ELR (cell line): ENCODE results near the gene OPN1LW.
"Not testable (repeated sequence)": the region's sequence is repeated elsewhere in the genome, so short reads cannot be mapped to it uniquely, and the experiment has no call there.

Experiments
- DNase-seq: peaks from one replicate; pipeline ENCODE4 v3.0.0-alpha.2; 2015; ENCODE audit warnings: low read depth

Gene OPN1LW

DNA sequence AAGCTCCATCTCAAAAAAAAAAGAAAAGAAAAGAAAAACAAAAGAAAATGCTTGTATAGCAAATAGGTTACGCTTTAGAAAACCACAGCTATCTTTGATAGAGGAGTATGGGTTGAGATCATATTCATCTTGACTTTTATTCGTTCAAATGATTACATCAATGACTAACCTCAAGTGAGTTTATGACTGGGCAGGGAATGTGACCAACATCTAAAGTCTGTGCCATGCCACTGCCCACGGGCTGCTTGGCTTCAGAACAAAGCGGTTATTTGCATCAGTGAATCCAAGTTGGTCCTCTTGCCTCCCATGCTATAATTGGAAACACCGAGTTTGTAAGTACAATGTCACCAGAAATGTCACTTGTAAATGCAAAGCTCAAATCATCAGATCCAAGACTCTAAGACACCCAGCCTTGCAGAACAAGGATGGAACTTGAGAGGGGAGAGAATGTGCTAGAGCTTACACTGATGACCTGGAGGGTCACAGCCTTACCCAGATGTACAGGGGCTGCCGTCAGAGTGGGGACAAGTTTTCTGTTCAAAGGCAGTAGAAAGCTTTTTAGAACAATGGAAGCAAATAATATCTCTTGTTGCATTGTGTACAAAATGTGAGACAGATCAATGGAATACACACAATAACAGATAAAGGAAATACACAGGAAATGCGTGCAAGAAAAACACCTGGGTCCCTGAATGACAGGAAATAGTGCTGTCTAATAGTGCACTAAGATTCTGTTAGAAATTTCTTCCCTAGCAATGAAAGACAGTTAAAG lies 8.4 kb upstream of the OPN1LW start:
- DNase-seq, result peak; percentile 7

DNA sequence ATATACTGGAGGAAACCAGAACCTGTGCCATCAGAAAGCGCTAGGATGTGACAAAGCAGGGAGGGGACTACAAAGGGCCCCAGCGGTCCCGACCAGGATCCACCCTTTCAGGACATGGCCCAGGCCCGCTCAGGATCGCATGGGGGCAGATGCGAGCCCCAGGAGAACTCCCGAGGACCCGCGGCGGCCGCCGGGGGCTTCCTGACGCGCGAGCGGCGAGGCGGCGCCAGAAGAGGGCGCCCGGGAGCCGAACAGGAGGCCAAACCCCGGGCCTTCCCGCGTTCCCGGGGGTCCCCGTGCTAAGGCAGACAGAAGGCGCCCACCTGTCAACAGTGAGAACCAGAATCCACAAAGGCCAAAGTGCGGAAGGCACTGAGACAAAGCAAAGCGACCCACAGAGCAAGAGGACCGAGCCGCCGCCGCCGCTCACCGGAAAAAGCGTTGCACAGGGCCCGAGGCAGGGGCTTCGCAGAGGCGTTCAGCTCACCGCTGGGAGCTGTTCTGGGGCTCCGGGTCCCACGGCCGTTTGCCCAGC lies 7.3 kb upstream of the OPN1LW start:
- peak; percentile 66 for DNase-seq

DNA sequence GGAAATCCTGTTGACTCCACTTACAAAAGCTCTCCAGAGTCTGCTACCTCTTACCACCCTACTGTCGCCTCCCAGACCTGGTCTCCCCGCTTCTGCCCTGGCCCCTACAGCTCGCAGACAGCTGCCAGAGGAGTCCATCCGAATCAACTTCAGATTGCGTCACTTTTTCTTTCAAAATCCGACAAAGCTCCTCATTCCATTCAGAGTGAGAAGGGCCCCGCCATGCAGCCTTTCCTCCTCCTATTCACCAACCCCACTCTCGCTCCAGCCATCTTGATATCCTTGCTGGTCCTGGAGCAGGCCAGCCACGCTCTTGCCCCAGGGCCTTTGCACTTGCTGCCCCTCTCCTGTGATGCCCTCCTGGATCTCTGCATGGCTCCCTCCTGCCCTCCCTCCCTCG lies 5.2 kb upstream of the OPN1LW start:
- DNase-seq, result no peak

DNA sequence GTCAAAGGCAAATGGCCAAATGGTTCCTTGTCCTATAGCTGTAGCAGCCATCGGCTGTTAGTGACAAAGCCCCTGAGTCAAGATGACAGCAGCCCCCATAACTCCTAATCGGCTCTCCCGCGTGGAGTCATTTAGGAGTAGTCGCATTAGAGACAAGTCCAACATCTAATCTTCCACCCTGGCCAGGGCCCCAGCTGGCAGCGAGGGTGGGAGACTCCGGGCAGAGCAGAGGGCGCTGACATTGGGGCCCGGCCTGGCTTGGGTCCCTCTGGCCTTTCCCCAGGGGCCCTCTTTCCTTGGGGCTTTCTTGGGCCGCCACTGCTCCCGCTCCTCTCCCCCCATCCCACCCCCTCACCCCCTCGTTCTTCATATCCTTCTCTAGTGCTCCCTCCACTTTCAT lies 3.8 kb upstream of the OPN1LW start:
- DNase-seq, result no peak

DNA sequence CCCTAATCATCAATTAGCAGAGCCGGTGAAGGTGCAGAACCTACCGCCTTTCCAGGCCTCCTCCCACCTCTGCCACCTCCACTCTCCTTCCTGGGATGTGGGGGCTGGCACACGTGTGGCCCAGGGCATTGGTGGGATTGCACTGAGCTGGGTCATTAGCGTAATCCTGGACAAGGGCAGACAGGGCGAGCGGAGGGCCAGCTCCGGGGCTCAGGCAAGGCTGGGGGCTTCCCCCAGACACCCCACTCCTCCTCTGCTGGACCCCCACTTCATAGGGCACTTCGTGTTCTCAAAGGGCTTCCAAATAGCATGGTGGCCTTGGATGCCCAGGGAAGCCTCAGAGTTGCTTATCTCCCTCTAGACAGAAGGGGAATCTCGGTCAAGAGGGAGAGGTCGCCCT lies 3.3 kb upstream of the OPN1LW start:
- no peak for DNase-seq

DNA sequence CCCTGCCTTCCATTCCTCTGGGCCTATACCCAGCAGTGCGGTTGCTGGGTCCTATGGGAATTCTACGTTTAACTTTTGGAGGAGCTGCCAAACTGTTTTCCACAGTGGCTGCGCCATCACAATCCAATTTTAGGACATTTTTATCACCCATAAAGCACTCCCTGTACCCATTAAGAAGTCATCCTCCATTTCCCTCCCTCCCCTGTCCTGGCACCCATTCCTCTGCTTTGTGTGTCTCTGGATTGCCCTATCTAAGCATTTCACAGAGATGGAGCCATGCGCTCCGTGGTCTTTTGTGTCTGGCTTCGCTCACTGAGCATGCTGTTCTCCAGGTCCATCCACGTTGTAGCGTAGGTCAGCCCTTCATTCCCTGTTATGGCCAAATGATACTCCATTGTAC lies 1.7 kb upstream of the OPN1LW start:
- DNase-seq, result no peak

DNA sequence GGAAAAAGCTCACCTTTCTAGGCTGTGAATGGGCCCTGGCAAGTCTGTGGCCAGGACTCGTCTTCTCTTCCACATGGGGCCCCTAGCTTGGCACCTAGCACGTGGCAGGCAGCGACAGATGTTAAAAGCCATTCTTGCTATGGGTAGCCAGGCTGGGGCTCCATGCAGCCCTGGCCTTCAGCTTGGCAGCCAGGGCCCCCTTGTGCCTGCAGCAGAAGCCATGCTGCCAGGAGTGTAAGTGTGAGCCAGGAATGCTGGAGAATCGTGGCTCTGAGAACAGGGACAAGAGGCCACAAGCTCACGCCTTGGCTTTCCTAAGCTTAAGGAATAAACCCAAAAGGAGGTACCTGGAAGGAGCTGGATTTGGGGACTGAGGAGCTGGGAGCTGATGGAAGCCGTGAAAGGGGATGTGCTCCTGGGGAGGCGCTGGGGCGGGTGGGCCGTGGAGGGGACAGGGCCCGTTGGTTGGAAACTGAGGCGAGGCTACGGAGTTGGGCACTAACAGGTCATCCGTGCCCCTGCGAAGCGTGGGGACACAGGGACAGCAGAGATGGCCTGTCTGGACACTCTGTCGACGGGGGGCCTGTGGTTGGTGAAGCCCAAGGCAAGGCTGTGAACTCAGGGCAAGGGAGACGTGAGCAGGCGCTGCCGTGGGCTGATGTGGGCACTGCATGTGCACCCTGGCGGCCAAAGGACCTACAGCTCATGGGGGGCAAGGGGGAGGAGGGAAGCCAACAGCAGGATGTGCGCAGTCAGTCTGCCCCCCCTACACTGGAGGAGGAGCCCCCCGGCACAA lies 895 bp upstream of the OPN1LW start:
- DNase-seq, result no peak

DNA sequence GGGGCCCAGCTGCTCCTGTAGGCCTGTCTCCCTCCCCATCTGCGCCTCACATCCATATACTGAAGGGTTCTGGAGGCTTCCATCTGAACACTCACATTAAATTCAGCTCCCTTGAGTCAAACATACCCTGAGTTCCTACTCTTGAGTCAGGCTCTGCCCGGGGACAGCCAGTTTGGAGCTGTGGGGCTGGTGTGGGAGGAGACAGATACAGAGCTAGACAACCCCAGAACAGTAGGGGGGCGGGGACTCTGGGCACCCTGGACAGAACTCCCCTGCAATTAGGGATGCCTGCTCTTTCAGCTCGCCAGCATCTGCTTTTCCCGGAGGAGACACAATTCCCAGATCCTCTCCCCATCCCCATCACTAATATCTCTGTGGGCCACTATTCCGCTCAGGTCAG lies 7.0 kb downstream of the OPN1LW start:
- not testable (repeated sequence) for DNase-seq

DNA sequence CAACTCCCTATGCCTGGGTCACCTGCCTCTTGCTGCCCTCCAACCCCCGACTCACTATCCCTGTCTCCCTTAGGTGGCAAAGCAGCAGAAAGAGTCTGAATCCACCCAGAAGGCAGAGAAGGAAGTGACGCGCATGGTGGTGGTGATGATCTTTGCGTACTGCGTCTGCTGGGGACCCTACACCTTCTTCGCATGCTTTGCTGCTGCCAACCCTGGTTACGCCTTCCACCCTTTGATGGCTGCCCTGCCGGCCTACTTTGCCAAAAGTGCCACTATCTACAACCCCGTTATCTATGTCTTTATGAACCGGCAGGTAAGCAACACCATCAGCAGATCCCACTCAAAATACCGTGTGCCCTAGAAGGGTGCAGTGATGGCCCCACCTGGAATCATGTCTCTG lies 12.2 kb downstream of the OPN1LW start:
- DNase-seq, result not testable (repeated sequence)

DNA sequence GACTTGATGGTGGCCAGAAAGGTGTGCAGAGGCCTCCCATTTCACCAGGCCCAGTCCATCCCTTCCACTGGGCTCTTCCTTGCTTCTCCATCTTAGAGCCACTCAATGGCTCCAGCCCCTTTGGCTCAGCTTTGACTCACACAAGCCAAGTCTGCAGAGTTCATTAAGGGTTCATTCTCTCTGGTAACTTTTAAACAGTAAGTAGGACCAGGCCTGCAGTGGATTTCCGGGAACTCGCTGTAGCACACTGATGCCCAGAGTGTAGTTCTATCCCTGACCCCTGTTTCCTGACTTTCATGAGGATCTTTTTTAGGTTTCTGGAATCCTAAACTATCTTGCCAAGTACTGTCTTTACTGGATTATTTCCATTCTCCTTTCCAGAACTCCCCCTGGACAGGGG lies 13.2 kb downstream of the OPN1LW start:
- DNase-seq, result not testable (repeated sequence)

DNA sequence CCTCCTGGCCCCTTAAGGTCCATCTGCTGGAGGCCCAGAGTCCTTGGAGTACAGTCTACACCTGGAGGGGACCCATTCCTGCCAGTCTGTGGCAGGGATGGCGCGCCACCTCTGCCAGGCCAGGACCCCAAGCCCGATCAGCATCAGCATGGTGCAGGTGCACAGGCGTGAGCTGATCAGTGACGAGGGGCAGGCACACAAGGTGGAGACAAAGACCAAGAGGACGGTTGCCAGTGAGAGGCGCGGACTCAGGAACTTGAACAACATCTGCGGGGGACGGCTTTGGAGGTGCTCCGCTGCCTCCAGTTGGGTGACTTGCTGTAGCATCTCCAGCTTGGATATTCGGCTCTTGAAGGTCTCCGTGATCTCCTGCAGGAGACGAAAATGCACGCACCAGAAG lies 15.3 kb downstream of the OPN1LW start:
- DNase-seq, result not testable (repeated sequence)

DNA sequence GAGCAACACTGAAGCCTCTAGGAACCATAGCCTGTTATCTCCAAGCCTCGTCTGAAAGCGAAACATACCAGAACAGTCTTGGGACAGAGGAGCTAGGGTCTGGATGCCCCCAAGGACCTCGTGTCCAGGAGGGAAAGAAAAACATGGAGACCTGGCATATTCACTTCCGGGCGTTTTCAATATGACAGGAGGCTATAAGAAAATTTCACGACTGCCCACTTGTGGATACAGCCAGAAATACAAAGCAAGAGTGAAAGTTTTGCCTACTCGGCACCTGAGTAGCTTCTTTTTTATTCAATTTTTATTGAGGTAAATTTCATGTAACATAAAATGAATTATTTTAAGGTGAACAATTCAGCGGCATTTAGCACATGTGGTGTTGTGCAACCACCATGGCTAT lies 20.9 kb downstream of the OPN1LW start:
- DNase-seq, result not testable (repeated sequence)

DNA sequence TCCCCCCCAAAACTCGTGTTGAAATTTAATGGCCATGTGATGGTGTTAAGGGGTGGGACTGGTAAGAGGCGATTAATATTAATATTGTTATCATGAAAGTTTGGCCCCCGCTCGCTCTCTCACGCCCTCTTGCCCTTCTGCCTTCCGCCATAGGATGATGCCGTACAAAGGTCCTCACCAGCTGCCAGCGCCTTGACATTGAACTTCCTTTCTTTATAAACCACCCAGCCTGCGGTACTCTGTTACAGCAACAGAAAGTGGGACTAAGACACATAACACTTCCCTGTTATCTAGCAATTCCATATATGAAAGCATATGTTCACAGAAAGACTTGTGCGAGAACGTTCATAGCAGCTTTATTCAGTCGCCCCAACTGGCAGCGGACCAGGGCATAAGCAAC lies 24.3 kb downstream of the OPN1LW start:
- DNase-seq, result not testable (repeated sequence)

DNA sequence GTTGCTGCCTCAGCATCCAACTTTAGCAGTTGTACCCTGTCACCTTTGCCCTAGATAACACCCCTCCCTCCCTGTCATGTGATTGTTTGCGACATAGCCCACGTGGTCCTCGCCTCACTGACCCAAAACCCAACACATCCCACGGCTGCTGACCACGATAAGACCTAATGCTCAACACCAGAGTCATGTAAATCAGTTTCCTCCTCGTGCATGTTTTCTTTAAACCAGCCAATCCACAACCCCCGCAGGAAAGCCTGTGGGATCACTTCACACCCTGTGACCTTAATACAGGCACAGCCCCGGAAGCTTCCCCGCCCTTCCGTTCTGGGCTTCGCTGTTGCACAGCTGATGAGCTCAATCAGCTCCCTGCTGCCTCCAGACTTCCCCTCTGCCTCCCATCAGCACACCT lies 28.5 kb downstream of the OPN1LW start:
- not testable (repeated sequence) for DNase-seq

DNA sequence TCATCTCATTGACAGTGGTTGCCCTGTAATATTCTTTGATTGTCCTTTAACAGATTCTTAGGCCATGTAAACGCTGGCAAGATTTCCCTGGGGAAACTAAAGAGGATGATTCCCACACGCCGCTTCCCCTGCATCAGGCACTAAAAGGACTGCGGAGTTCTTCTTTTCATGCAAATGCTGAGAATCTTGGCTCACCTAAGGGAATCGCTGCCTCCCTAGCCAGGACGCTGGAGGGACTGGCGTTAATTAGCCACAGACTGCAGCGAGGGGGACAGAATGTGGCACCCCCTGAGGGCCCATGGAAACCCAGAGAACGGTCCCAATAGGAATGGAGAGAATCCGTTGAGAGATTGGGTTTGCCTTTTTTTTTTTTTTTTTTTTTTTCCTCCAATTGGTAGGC lies 30.3 kb downstream of the OPN1LW start:
- not testable (repeated sequence) for DNase-seq

DNA sequence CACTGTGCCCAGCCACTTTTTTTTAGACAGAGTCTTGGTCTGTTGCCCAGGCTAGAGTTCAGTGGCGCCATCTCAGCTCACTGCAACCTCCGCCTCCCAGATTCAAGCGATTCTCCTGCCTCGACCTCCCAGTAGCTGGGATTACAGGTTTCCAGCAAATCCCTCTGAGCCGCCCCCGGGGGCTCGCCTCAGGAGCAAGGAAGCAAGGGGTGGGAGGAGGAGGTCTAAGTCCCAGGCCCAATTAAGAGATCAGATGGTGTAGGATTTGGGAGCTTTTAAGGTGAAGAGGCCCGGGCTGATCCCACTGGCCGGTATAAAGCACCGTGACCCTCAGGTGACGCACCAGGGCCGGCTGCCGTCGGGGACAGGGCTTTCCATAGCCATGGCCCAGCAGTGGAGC lies 38.3 kb downstream of the OPN1LW start, which contains the start of gene OPN1MW:
Gene OPN1MW, plus strand, starts transcription at position 301 of the 400 bp plus-strand sequence. Its CDS starts 82 bp downstream, at position 383.
- DNase-seq, result not testable (repeated sequence)

DNA sequence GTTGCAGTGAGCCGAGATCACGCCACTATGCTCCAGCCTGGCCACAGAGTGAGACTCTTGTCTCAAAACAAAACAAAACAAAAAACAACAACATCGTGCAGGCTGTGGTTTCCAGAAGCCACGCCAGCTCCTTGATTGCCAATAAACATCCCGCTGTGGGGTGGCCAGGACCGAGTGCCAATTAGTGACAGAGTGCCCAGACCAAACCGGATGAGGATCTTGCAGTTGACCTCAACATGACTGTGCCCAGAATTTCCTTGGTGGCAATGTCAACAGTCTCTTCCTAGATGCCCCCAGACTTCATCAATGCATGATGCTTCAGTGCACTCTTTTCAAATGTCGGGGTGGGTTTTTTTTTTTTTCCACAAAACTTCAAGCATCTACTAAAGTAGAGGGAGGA lies 39.8 kb downstream of the OPN1LW start:
- not testable (repeated sequence) for DNase-seq

DNA sequence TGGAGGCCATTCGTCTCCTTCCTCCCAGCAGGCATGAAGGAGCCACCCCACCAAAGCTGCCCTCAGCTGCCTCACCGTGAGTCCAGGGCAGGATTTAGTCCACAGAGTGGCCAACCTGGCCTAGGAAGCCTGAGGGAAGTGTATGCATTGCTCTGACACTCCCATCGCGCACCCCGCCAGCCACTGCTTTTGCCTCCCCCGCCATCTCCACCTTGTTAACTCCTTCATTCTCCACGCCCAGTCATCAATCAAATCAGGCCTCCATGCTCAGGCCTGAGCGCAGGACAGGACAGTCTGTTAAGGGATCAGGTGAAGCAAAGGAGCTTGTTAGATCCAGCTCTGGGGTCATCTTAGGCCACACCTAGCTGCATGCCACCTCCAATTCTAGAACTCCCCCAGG lies 48.8 kb downstream of the OPN1LW start:
- not testable (repeated sequence) for DNase-seq

DNA sequence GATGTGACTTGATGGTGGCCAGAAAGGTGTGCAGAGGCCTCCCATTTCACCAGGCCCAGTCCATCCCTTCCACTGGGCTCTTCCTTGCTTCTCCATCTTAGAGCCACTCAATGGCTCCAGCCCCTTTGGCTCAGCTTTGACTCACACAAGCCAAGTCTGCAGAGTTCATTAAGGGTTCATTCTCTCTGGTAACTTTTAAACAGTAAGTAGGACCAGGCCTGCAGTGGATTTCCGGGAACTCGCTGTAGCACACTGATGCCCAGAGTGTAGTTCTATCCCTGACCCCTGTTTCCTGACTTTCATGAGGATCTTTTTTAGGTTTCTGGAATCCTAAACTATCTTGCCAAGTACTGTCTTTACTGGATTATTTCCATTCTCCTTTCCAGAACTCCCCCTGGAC lies 50.3 kb downstream of the OPN1LW start:
- not testable (repeated sequence) for DNase-seq

DNA sequence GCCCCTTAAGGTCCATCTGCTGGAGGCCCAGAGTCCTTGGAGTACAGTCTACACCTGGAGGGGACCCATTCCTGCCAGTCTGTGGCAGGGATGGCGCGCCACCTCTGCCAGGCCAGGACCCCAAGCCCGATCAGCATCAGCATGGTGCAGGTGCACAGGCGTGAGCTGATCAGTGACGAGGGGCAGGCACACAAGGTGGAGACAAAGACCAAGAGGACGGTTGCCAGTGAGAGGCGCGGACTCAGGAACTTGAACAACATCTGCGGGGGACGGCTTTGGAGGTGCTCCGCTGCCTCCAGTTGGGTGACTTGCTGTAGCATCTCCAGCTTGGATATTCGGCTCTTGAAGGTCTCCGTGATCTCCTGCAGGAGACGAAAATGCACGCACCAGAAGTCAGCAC lies 52.4 kb downstream of the OPN1LW start:
- not testable (repeated sequence) for DNase-seq
